H1 (cell line): ENCODE results near the gene SH3RF3. TPM values are rescaled to one million over a fixed set of nuclear protein-coding genes. Genes with fewer than 3 reads are reported as not detected.

ENCODE experiments used
- CTCF ChIA-PET: fragments of 300-600 bp; sonication (Branson Sonifier 250); formaldehyde crosslinking; loops from one replicate; lab custom pipeline; 2021; ENCODE audit not compliant: partially characterized antibody; lab: Charles Lee
- POLR2A ChIA-PET: fragments of 300-600 bp; sonication (Branson Sonifier 250); formaldehyde crosslinking; loops from one replicate; lab custom pipeline; 2021; ENCODE audit warnings: inconsistent platforms; ENCODE audit not compliant: partially characterized antibody; lab: Charles Lee
- DNase-seq, 2 experiments: peaks; one replicate each; pipeline versions ENCODE4 v3.0.0 to v3.0.0-alpha.2; 2010 to 2022; ENCODE audit warnings: low spot score in 2 of 2, low read depth in 1 of 2, mixed read lengths in 1 of 2
- FAIRE-seq: peaks from 2 replicates; lab custom pipeline; 2011; peaks lifted over from hg19 to GRCh38; lab: Jason Lieb, UNC
- H2AFZ ChIP-seq: 2 replicates; pipeline ENCODE4 v1.8.1; 2012; ENCODE audit warnings: low read length, inconsistent platforms
- H2AK5ac ChIP-seq: 2 replicates; pipeline ENCODE4 v1.6.1; 2013; ENCODE audit warnings: low read depth, low read length
- H2BK120ac ChIP-seq: replicated peaks from 2 replicates; pipeline ENCODE3; 2013; ENCODE audit warnings: low read depth, low read length, inconsistent platforms
- H2BK12ac ChIP-seq: 2 replicates; pipeline ENCODE4 v1.6.1; 2013; ENCODE audit warnings: low read depth, low read length
- H2BK15ac ChIP-seq: 2 replicates; pipeline ENCODE4 v1.6.1; 2013; ENCODE audit warnings: low read length
- H2BK20ac ChIP-seq: 2 replicates; pipeline ENCODE4 v1.6.1; 2013; ENCODE audit warnings: low read length
- H2BK5ac ChIP-seq: 2 replicates; pipeline ENCODE4 v1.6.1; 2013; ENCODE audit warnings: low read depth, low read length
- H3K14ac ChIP-seq: 2 replicates; pipeline ENCODE4 v1.6.1; 2013; ENCODE audit warnings: inconsistent platforms; ENCODE audit not compliant: insufficient read length
- H3K18ac ChIP-seq: 2 replicates; pipeline ENCODE4 v1.6.1; 2013; ENCODE audit warnings: low read length; ENCODE audit errors: extremely low read depth
- H3K23ac ChIP-seq: 2 replicates; pipeline ENCODE4 v1.6.1; 2013; ENCODE audit warnings: inconsistent platforms; ENCODE audit not compliant: insufficient read length
- H3K23me2 ChIP-seq: 2 replicates; pipeline ENCODE4 v1.6.1; 2013; ENCODE audit warnings: low read depth, low read length
- H3K27ac ChIP-seq: 2 replicates; pipeline ENCODE4 v1.6.1; 2011; ENCODE audit warnings: low read depth, low read length, inconsistent platforms
- H3K27me3 ChIP-seq, 4 experiments: replicated peaks in 1 of 4; 1 replicate in 1 of 4; 2 replicates in 3 of 4; pipeline versions ENCODE4 v1.6.1 to v1.8.1; 2011 to 2013; ENCODE audit warnings: low read length in 3 of 4, mild to moderate bottlenecking in 3 of 4, inconsistent platforms in 2 of 4, mixed read lengths in 2 of 4, moderate library complexity in 1 of 4; ENCODE audit not compliant: control insufficient read depth in 3 of 4, insufficient read depth in 3 of 4; ENCODE audit errors: extremely low read depth in 1 of 4
- H3K36me3 ChIP-seq, 4 experiments: 2 replicates each; pipeline versions ENCODE4 v1.6.1 to v1.8.1; 2011 to 2013; ENCODE audit warnings: mild to moderate bottlenecking in 4 of 4, low read length in 3 of 4, moderate library complexity in 2 of 4, control low read depth in 1 of 4, inconsistent platforms in 1 of 4; ENCODE audit not compliant: insufficient read depth in 4 of 4, control insufficient read depth in 2 of 4
- H3K4ac ChIP-seq: replicated peaks from 2 replicates; pipeline ENCODE3; 2013; ENCODE audit warnings: low read length, low read depth, mixed read lengths, inconsistent platforms; ENCODE audit not compliant: insufficient read length
- H3K4me1 ChIP-seq, 4 experiments: replicated peaks in 1 of 4; 1 replicate in 1 of 4; 2 replicates in 3 of 4; pipeline versions ENCODE4 v1.6.1 to v1.8.1; 2011 to 2013; ENCODE audit warnings: low read length in 3 of 4, inconsistent platforms in 2 of 4, mixed read lengths in 1 of 4; ENCODE audit not compliant: insufficient read depth in 4 of 4, control insufficient read depth in 3 of 4
- H3K4me2 ChIP-seq, 2 experiments: 2 replicates each; pipeline versions ENCODE4 v1.6.1 to v1.8.1; 2011 to 2013; ENCODE audit warnings: low read depth in 2 of 2, low read length in 2 of 2, control low read depth in 1 of 2, inconsistent platforms in 1 of 2, mild to moderate bottlenecking in 1 of 2; ENCODE audit not compliant: insufficient read depth in 1 of 2
- H3K4me3 ChIP-seq, 4 experiments: fragments of 200-600, 300-600 bp in 1 of 4; sonication (generic), shearing (Covaris generic), sonication (Bioruptor Twin) in 1 of 4; 2 replicates each; pipeline versions ENCODE4 v1.5.1 to v1.8.1; 2011 to 2016; ENCODE audit warnings: low read length in 4 of 4, low read depth in 3 of 4, control low read depth in 2 of 4, inconsistent platforms in 2 of 4, mild to moderate bottlenecking in 2 of 4, mixed read lengths in 1 of 4, moderate library complexity in 1 of 4; ENCODE audit not compliant: insufficient read depth in 2 of 4; ENCODE audit errors: extremely low read depth in 1 of 4
- H3K56ac ChIP-seq: replicated peaks from 2 replicates; pipeline ENCODE3; 2013; ENCODE audit warnings: low read depth, mild to moderate bottlenecking, mixed read lengths, low read length, inconsistent platforms; ENCODE audit not compliant: insufficient read length
- H3K79me1 ChIP-seq: 2 replicates; pipeline ENCODE4 v1.6.1; 2013; ENCODE audit warnings: low read depth, low read length, control low read depth
- H3K79me2 ChIP-seq, 2 experiments: 2 replicates each; pipeline versions ENCODE4 v1.6.1 to v1.8.1; 2012 to 2013; ENCODE audit warnings: low read length in 2 of 2, mild to moderate bottlenecking in 2 of 2, inconsistent platforms in 1 of 2; ENCODE audit not compliant: insufficient read depth in 2 of 2, control insufficient read depth in 1 of 2
- H3K9ac ChIP-seq, 4 experiments: replicated peaks in 1 of 4; 1 replicate in 1 of 4; 2 replicates in 3 of 4; pipeline versions ENCODE4 v1.6.1 to v1.8.1; 2011 to 2013; ENCODE audit warnings: low read depth in 3 of 4, low read length in 3 of 4, control low read depth in 2 of 4, mild to moderate bottlenecking in 2 of 4, moderate library complexity in 2 of 4, inconsistent platforms in 1 of 4; ENCODE audit errors: extremely low read depth in 1 of 4
- H3K9me3 ChIP-seq, 2 experiments: 2 replicates each; pipeline versions ENCODE4 v1.6.1 to v1.8.1; 2012 to 2013; ENCODE audit warnings: mild to moderate bottlenecking in 2 of 2, moderate library complexity in 2 of 2, control low read depth in 1 of 2, inconsistent platforms in 1 of 2, low read depth in 1 of 2, low read length in 1 of 2, mixed read lengths in 1 of 2; ENCODE audit not compliant: insufficient read depth in 2 of 2
- H4K20me1 ChIP-seq, 2 experiments: replicated peaks in 1 of 2; 2 replicates each; pipeline versions ENCODE3 to v1.8.1; 2011 to 2013; ENCODE audit warnings: inconsistent platforms in 2 of 2, low read length in 2 of 2, mild to moderate bottlenecking in 1 of 2; ENCODE audit not compliant: insufficient read depth in 2 of 2, control insufficient read depth in 1 of 2
- H4K5ac ChIP-seq: 2 replicates; pipeline ENCODE4 v1.6.1; 2013; ENCODE audit warnings: low read length, low read depth, mixed read lengths, inconsistent platforms; ENCODE audit not compliant: insufficient read length
- H4K8ac ChIP-seq: 2 replicates; pipeline ENCODE4 v1.8.0; 2013; ENCODE audit warnings: mild to moderate bottlenecking, moderate library complexity, low read length, inconsistent platforms; ENCODE audit not compliant: insufficient read depth; ENCODE audit errors: extremely low read depth
- H4K91ac ChIP-seq: replicated peaks from 2 replicates; pipeline ENCODE3; 2013; ENCODE audit warnings: low read length, mixed read lengths, inconsistent platforms; ENCODE audit not compliant: insufficient read length
- BRCA1 ChIP-seq: IDR thresholded peaks from 2 replicates; pipeline ENCODE4 v1.6.1; 2012; ENCODE audit warnings: low read depth, low read length, improper control_type of control experiment
- CEBPB ChIP-seq: IDR thresholded peaks from 2 replicates; pipeline ENCODE4 v1.6.1; 2012; ENCODE audit warnings: low read depth, low read length
- CHD1 ChIP-seq: IDR thresholded peaks from 2 replicates; pipeline ENCODE4 v1.6.1; 2012; ENCODE audit warnings: low read depth, low read length, improper control_type of control experiment
- JUND ChIP-seq: IDR thresholded peaks from 2 replicates; pipeline ENCODE4 v1.6.1; 2011; ENCODE audit warnings: mild to moderate bottlenecking, improper control_type of control experiment, low read length
- KDM1A ChIP-seq: fragments of 200-600, 300-600 bp; sonication (generic); IDR thresholded peaks from 2 replicates; pipeline ENCODE4 v1.7.1; 2016; ENCODE audit warnings: mild to moderate bottlenecking, low read length, borderline replicate concordance
- RAD21 ChIP-seq, 2 experiments: IDR thresholded peaks in 1 of 2; conservative IDR thresholded peaks in 1 of 2; 2 replicates each; pipeline ENCODE4 v1.6.1; 2011; ENCODE audit warnings: low read depth in 2 of 2, low read length in 2 of 2, improper control_type of control experiment in 1 of 2, inconsistent platforms in 1 of 2, mild to moderate bottlenecking in 1 of 2, moderate library complexity in 1 of 2
- SIRT6 ChIP-seq: IDR thresholded peaks from one replicate; pipeline ENCODE4 v1.7.1; 2012; ENCODE audit warnings: low read length, inconsistent platforms
- SP1 ChIP-seq: IDR thresholded peaks from 2 replicates; pipeline ENCODE4 v1.6.1; 2011; ENCODE audit warnings: low read depth, low read length
- SP2 ChIP-seq: IDR thresholded peaks from 2 replicates; pipeline ENCODE4 v1.6.1; 2012; ENCODE audit warnings: mild to moderate bottlenecking, low read length, inconsistent platforms
- SP4 ChIP-seq: IDR thresholded peaks from 2 replicates; pipeline ENCODE4 v1.6.1; 2012; ENCODE audit warnings: low read length, inconsistent platforms
- TBP ChIP-seq: IDR thresholded peaks from 2 replicates; pipeline ENCODE4 v1.6.1; 2011; ENCODE audit warnings: low read depth, low read length, improper control_type of control experiment
- WGBS, 2 experiments: shearing (Covaris generic) in 1 of 2; methylation state at CpG; one replicate each; pipeline versions ENCODE4 v1.1.6 to v1.1.7; 2013 to 2015; ENCODE audit warnings: low lambda C conversion rate in 2 of 2, mixed read lengths in 2 of 2, inconsistent platforms in 1 of 2, low coverage in 1 of 2, missing lambda C conversion rate in 1 of 2; ENCODE audit not compliant: insufficient replicate concordance in 2 of 2, insufficient coverage in 1 of 2, insufficient read length in 1 of 2; ENCODE audit errors: extremely low coverage in 1 of 2, missing lambda C conversion rate in 1 of 2; 5-methylcytosine and 5-hydroxymethylcytosine counted together
- polyA plus RNA-seq, 7 experiments: library from polyadenylated mRNA; depleted of rRNA in 3 of 7; stranded (reverse) in 5 of 7; unstranded in 2 of 7; fragments of >200 nt in 5 of 7; fragments of 200-250 nt in 2 of 7; gene quantifications; 1 replicate in 5 of 7; 2 replicates in 1 of 7; 4 replicates in 1 of 7; pipeline versions ENCODE4 v1.2.1 to v1.2.3, GENCODE V29; 2011 to 2013; ENCODE audit warnings: missing spikeins in 2 of 7, mixed read lengths in 2 of 7
- total RNA-seq: library from RNA; stranded (reverse); fragmentation: NEBNext Ultra II Directional; extraction: Animal tissue kit (Norgen Biotek cat#: 25700); gene quantifications from 2 replicates; pipeline ENCODE4 v1.2.1, GENCODE V29; 2021
- TF ChIP-seq, protein P1 (sequence below), 3 experiments: IDR thresholded peaks; 1 replicate in 2 of 3; 2 replicates in 1 of 3; pipeline versions ENCODE4 v1.5.1 to v1.6.1; 2011; ENCODE audit warnings: low read length in 3 of 3, mild to moderate bottlenecking in 3 of 3, inconsistent platforms in 2 of 3, low read depth in 1 of 3, moderate library complexity in 1 of 3; ENCODE audit not compliant: insufficient read depth in 1 of 3; ENCODE audit errors: control extremely low read depth in 1 of 3

Gene SH3RF3
- total and polyA plus RNA-seq, 2 of the 8 experiments (the other 6 are each of a cell fraction or from before 2014, with no cell fraction given) = 0.11 to 0.65 TPM

DNA sequence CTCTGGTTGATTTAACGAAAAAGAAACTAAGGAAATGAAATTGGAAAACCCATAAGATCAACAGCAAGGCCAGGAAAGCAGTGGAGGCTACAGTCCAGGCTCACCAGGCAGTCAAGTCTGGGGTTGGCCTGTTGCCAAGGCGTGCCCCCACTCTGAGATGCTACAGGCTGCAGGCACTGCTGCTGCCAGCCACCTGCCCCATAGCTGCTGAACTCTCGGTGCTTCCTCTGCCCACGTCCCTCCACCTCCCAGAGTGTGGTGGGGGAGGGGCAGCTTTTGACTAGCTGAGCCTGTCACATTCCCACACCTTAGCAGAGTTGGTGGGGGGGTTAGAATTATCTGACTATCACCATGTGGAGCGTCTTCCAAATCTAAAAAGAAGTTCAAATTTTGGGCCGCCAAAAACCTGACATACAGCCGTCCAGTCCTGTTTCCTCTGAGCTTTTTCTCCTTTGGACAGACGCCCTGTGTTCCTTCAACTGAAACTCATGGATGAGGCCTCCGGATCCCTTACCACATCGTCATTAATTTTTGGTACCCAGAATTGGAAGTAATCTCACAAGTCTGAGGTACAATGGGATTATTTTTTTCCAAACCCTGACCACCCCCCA is 3.9 kb upstream of the SH3RF3 start:
- Histone ChIP-seq H3K56ac (no peak overlapping the region), H3K79me2 (no peaks in the 10 kb centered on the region), H4K20me1 (peaks cover 3% of the 10 kb centered on the region in 2 experiments), H3K9ac (no peak overlapping the region), H3K4me3 (no peak overlapping the region), H3K23ac (no peak overlapping the region), H2AFZ (no peak overlapping the region), H2BK5ac (no peak overlapping the region), H2AK5ac (no peak overlapping the region), H3K4me2 (no peak overlapping the region), H2BK12ac (no peak overlapping the region), H4K8ac (no peak overlapping the region), H3K36me3 (peaks cover 0 to 13% (median 0%) of the 10 kb centered on the region in 4 experiments; a peak in 1 of 8 replicates), H3K18ac (no peak overlapping the region), H4K5ac (no peak overlapping the region), H3K27me3 (peaks cover 16 to 29% (median 22%) of the 10 kb centered on the region in 4 experiments), H2BK15ac (no peak overlapping the region), H3K27ac (no peak overlapping the region), H3K14ac (no peak overlapping the region), H3K79me1 (no peaks in the 10 kb centered on the region), H3K9me3 (no peaks in the 10 kb centered on the region), H2BK120ac (no peak overlapping the region), H3K23me2 (peaks cover 15% of the 10 kb centered on the region; the same call in 1 of the 2 replicates), H3K4me1 (peaks cover 0 to 21% (median 5%) of the 10 kb centered on the region in 4 experiments; a peak in 6 of 7 replicates), H2BK20ac (no peak overlapping the region), H3K4ac (no peak overlapping the region), H4K91ac (no peak overlapping the region)
- 83% methylated on average over 10 of the region's 10 CpGs; no CpG with 5 or more reads in 1 of the 2 experiments for WGBS, 2 experiments
- FAIRE-seq = no peak
- ChIA-PET CTCF (interaction anchor here (1.2 to 5.9 kb wide), 4 partner anchors 11 to 383 kb away, joined by 3 to 45 read pairs (median 5); no protein-coding TSS in a partner anchor), POLR2A (no interaction called here)
- DNase-seq = peak in 1 of 2 experiments; percentile 48
- no peak for TF ChIP-seq SP4
- no peak for TF ChIP-seq BRCA1
- TF ChIP-seq CHD1 = no peak
- TF ChIP-seq TBP = no peak
- no peak for TF ChIP-seq SIRT6
- no peak for TF ChIP-seq JUND
- no peak for TF ChIP-seq SP1
- no peak for TF ChIP-seq KDM1A
- TF ChIP-seq RAD21 (IDR thresholded peaks at IDR 0.05 in 1 of 2, conservative IDR thresholded peaks at IDR 0.05 in 1 of 2; ENCODE audit: low read depth in 2 of 2, low read length in 2 of 2) = no peak; a peak in 1 of 4 replicates
- TF ChIP-seq, protein P1, sequence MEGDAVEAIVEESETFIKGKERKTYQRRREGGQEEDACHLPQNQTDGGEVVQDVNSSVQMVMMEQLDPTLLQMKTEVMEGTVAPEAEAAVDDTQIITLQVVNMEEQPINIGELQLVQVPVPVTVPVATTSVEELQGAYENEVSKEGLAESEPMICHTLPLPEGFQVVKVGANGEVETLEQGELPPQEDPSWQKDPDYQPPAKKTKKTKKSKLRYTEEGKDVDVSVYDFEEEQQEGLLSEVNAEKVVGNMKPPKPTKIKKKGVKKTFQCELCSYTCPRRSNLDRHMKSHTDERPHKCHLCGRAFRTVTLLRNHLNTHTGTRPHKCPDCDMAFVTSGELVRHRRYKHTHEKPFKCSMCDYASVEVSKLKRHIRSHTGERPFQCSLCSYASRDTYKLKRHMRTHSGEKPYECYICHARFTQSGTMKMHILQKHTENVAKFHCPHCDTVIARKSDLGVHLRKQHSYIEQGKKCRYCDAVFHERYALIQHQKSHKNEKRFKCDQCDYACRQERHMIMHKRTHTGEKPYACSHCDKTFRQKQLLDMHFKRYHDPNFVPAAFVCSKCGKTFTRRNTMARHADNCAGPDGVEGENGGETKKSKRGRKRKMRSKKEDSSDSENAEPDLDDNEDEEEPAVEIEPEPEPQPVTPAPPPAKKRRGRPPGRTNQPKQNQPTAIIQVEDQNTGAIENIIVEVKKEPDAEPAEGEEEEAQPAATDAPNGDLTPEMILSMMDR (IDR thresholded peaks at IDR 0.05; ENCODE audit: control extremely low read depth in 1 of 3, insufficient read depth in 1 of 3, low read depth in 1 of 3, low read length in 3 of 3) = no peak
- no peak for TF ChIP-seq SP2
- TF ChIP-seq CEBPB = no peak
